C4-2B (cell line): ENCODE results near the gene COIL.

Experiments used
- ZFX ChIP-seq: fragments of 450-650 bp; IDR thresholded peaks from 2 replicates; pipeline ENCODE4 v1.6.1; 2017
- TF ChIP-seq, protein P1 (sequence below): fragments of 450-650 bp; conservative IDR thresholded peaks from 2 replicates; pipeline ENCODE4 v1.5.1; 2017; ENCODE audit warnings: mild to moderate bottlenecking

DNA sequence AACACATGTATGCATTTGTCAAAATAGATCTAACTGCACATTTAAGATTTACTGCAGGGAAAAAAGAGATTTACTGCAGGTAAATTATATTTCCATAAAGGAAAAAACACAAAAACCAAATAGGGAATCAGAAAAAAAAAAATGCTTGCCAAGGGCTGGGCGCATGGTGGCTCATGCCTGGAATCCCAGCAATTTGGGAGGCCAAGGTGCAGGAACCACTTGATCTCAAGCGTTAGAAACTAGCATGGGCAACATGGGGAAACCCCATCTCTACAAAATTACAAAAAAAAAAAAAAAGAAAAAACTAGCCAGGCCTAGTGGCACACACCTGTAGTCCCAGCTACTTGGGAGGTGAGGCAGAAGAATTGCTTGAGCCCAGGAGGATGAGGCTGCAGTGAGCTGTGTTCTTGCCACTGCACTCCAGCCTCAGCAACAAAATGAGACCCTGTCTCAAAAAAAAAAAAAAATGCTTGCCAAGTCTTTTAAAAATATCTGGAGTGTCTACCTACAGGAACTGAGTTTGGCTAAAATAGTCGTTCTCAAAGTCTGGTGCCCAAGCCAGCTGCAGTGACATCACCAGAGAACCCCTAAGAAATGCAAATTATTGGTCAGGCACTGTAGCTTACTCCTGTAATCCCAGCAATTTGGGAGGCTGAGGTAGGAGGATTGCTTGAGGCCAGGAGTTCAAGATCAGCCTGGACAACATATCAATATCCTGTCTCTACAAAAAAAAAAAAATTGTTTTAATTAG, 64.5 kb downstream of the COIL start:
- TF ChIP-seq, protein P1, sequence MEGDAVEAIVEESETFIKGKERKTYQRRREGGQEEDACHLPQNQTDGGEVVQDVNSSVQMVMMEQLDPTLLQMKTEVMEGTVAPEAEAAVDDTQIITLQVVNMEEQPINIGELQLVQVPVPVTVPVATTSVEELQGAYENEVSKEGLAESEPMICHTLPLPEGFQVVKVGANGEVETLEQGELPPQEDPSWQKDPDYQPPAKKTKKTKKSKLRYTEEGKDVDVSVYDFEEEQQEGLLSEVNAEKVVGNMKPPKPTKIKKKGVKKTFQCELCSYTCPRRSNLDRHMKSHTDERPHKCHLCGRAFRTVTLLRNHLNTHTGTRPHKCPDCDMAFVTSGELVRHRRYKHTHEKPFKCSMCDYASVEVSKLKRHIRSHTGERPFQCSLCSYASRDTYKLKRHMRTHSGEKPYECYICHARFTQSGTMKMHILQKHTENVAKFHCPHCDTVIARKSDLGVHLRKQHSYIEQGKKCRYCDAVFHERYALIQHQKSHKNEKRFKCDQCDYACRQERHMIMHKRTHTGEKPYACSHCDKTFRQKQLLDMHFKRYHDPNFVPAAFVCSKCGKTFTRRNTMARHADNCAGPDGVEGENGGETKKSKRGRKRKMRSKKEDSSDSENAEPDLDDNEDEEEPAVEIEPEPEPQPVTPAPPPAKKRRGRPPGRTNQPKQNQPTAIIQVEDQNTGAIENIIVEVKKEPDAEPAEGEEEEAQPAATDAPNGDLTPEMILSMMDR: no peak
- no peak for TF ChIP-seq ZFX
